ENCODE results near the gene ARGLU1. TPM values are rescaled to one million over a fixed set of nuclear protein-coding genes. Genes with fewer than 3 reads are reported as not detected.

The ARGLU1 gene
- total and polyA plus RNA-seq, 9 of the 15 experiments (the other 6 are each of a cell fraction or from before 2014, with no cell fraction given) = 19.3 to 99.9 (median 49.3) TPM

GRCh38 chr13:106567474-106568298 lies at the start of gene ARGLU1 (continued):
- TF ChIP-seq, protein P1, sequence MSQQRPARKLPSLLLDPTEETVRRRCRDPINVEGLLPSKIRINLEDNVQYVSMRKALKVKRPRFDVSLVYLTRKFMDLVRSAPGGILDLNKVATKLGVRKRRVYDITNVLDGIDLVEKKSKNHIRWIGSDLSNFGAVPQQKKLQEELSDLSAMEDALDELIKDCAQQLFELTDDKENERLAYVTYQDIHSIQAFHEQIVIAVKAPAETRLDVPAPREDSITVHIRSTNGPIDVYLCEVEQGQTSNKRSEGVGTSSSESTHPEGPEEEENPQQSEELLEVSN (IDR thresholded peaks at IDR 0.05; ENCODE audit: borderline replicate concordance in 1 of 2, extremely low read depth in 1 of 2, insufficient read depth in 1 of 2, insufficient read length in 1 of 2, low read depth in 1 of 2, low read length in 1 of 2, poor library complexity in 1 of 2, severe bottlenecking in 1 of 2) = peak in 1 of 2 experiments; percentile 24
- no peak for TF ChIP-seq FIP1L1 (IDR thresholded peaks at IDR 0.05; ENCODE audit: low read depth, low read length, poor library complexity, severe bottlenecking)
- TF ChIP-seq, protein P2, sequence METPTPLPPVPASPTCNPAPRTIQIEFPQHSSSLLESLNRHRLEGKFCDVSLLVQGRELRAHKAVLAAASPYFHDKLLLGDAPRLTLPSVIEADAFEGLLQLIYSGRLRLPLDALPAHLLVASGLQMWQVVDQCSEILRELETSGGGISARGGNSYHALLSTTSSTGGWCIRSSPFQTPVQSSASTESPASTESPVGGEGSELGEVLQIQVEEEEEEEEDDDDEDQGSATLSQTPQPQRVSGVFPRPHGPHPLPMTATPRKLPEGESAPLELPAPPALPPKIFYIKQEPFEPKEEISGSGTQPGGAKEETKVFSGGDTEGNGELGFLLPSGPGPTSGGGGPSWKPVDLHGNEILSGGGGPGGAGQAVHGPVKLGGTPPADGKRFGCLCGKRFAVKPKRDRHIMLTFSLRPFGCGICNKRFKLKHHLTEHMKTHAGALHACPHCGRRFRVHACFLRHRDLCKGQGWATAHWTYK (CRISPR knock-in tag; IDR thresholded peaks at IDR 0.05) = 0 out of 2 replicates have a peak, but pooled peaks have one; percentile 30
- TF ChIP-seq ZNF263 (CRISPR knock-in tag; IDR thresholded peaks at IDR 0.05; ENCODE audit: borderline replicate concordance) = no peak; the same call in 1 of the 2 replicates
- TF ChIP-seq TFAP4 (CRISPR knock-in tag; IDR thresholded peaks at IDR 0.05; ENCODE audit: borderline replicate concordance) = peak; percentile 65; the same call in 1 of the 2 replicates
- peak; percentile 38 for TF ChIP-seq HNRNPLL (IDR thresholded peaks at IDR 0.05; ENCODE audit: low read depth, low read length, poor library complexity, severe bottlenecking)
- no peak for TF ChIP-seq NR4A1 (CRISPR knock-in tag; IDR thresholded peaks at IDR 0.05)
- TF ChIP-seq NR4A1 (tag; IDR thresholded peaks at IDR 0.05) = no peak
- TF ChIP-seq L3MBTL2 (IDR thresholded peaks at IDR 0.05) = 0 out of 2 replicates have a peak, but pooled peaks have one; percentile 30
- TF ChIP-seq CHCHD3 (CRISPR knock-in tag; IDR thresholded peaks at IDR 0.05) = no peak
- TF ChIP-seq GATAD2A (IDR thresholded peaks at IDR 0.05) = peak; percentile 72; the same call in 1 of the 2 replicates
- peak; percentile 97 for TF ChIP-seq BHLHE40 (IDR thresholded peaks at IDR 0.05; ENCODE audit: low read length)
- TF ChIP-seq MXI1 (IDR thresholded peaks at IDR 0.05; ENCODE audit: low read depth, low read length) = no peak
